ENCODE results near the gene ATP4A. TPM values are rescaled to one million over a fixed set of nuclear protein-coding genes. Genes with fewer than 3 reads are reported as not detected.

ATP4A gene
- total and polyA plus RNA-seq, 9 of the 15 experiments (the other 6 are each of a cell fraction or from before 2014, with no cell fraction given): 0.15 TPM; not detected in 8

GRCh38 chr19:35517342-35517741, 46.1 kb downstream of the ATP4A start (continued):
- TF ChIP-seq, protein P1, sequence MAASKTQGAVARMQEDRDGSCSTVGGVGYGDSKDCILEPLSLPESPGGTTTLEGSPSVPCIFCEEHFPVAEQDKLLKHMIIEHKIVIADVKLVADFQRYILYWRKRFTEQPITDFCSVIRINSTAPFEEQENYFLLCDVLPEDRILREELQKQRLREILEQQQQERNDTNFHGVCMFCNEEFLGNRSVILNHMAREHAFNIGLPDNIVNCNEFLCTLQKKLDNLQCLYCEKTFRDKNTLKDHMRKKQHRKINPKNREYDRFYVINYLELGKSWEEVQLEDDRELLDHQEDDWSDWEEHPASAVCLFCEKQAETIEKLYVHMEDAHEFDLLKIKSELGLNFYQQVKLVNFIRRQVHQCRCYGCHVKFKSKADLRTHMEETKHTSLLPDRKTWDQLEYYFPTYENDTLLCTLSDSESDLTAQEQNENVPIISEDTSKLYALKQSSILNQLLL (CRISPR knock-in tag; IDR thresholded peaks at IDR 0.05; ENCODE audit: borderline replicate concordance): no peak
- TF ChIP-seq KDM1A (IDR thresholded peaks at IDR 0.05): no peak
- no peak for TF ChIP-seq HCFC1 (IDR thresholded peaks at IDR 0.05; ENCODE audit: low read depth, low read length)
- TF ChIP-seq MAFG (tag; conservative IDR thresholded peaks at IDR 0.05): no peak

GRCh38 chr19:35516310-35516709, 47.1 kb downstream of the ATP4A start:
- FAIRE-seq (no peak), ATAC-seq (no peak), DNase-seq (ENCODE audit: extremely low read depth in 1 of 4, low spot score in 3 of 4) (no peak)
- H2AFZ ChIP-seq (ENCODE audit: low read depth, low read length): no peak overlapping the region
- intact Hi-C loops (cut with micrococcal nuclease): no loop called here
- H3K4me1 ChIP-seq (replicated peaks in 1 of 2; ENCODE audit: control insufficient read depth in 2 of 2, insufficient read depth in 2 of 2, low read length in 2 of 2): peaks cover 0 to 20% of the 10 kb centered on the region in 2 experiments; a peak in 4 of 5 replicates
- H3K27ac ChIP-seq (ENCODE audit: extremely low read depth, low read depth, low read length): no peak overlapping the region
- H3K9me1 ChIP-seq (ENCODE audit: control insufficient read depth, insufficient read depth, low read length): peaks cover 2% of the 10 kb centered on the region
- H3K27me3 ChIP-seq (ENCODE audit: control insufficient read depth in 2 of 2, insufficient read depth in 2 of 2, low read length in 2 of 2): peaks cover 25 to 67% of the 10 kb centered on the region in 2 experiments; a peak in 4 of 5 replicates
- peak; percentile 77 for TF ChIP-seq ADNP (tag; IDR thresholded peaks at IDR 0.05)
- peak; percentile 21 to 47; a peak in 1 of 4 replicates for TF ChIP-seq KDM1A (IDR thresholded peaks at IDR 0.05)
- no peak for TF ChIP-seq BACH1 (tag; IDR thresholded peaks at IDR 0.05)
- TF ChIP-seq BCOR (IDR thresholded peaks at IDR 0.05): peak; percentile 65; the same call in 1 of the 2 replicates
- peak; percentile 76 for TF ChIP-seq RBM25 (IDR thresholded peaks at IDR 0.05; ENCODE audit: low read depth, low read length, severe bottlenecking)
- no peaks in the 10 kb centered on the region for H3K36me3 ChIP-seq (ENCODE audit: control insufficient read depth, insufficient read depth, low read length)
- H3K4me2 ChIP-seq (ENCODE audit: insufficient read depth, low read length): no peak overlapping the region
- ChIA-PET POLR2A (interaction anchor here (0.7 kb wide), 1 partner anchor 21 kb away, joined by 4 read pairs; no protein-coding TSS in a partner anchor), CTCF (ENCODE audit: low intra/inter-chr PET ratio) (no interaction called here)
- BruUV-seq (replicated peaks): no TSS peak
- H3K9me3 ChIP-seq (replicated peaks; ENCODE audit: control insufficient read depth, insufficient read depth, low read depth, low read length): no peaks in the 10 kb centered on the region
- H4K20me1 ChIP-seq (replicated peaks; ENCODE audit: control insufficient read depth, insufficient read depth, low read length): peaks cover 14% of the 10 kb centered on the region; the same call in 1 of the 2 replicates
- H3K79me2 ChIP-seq (ENCODE audit: control insufficient read depth, insufficient read depth, low read length): no peaks in the 10 kb centered on the region
- no peak overlapping the region for H3K9ac ChIP-seq (ENCODE audit: insufficient read depth in 1 of 2, low read depth in 2 of 2, low read length in 2 of 2)
- 15% methylated on average over 3 of the region's 3 CpGs for WGBS (ENCODE audit: insufficient coverage, low coverage, missing lambda C conversion rate)
- H3K4me3 ChIP-seq: no peak overlapping the region
- in situ Hi-C loops (cut with MboI): no loop called here

Measured in K562 (cell line).